Renal cortical epithelial cell (primary cell): Measurements from ENCODE around the gene TNFRSF13B. TPM values are rescaled to one million over a fixed set of nuclear protein-coding genes. Genes with fewer than 3 reads are reported as not detected.
"Not testable (repeated sequence)": the region's sequence is repeated elsewhere in the genome, so short reads cannot be mapped to it uniquely, and the experiment has no call there.

Experiments used
- DNase-seq: peaks from one replicate; pipeline ENCODE4 v3.0.0-alpha.2; 2011; ENCODE audit warnings: low read depth
- total RNA-seq: library from RNA; depleted of rRNA; stranded (reverse); fragments of >200 nt; gene quantifications from 2 replicates; pipeline ENCODE4 v1.2.3, GENCODE V29; 2014

Gene TNFRSF13B
- total RNA-seq: not detected in 2 replicates

- DNase-seq: no peak
These were observed at the start of gene TNFRSF13B for GRCh38 chr17:16971458-16972338. Gene TNFRSF13B, minus strand, starts transcription at chr17:16972118. Its CDS starts 43 bp downstream, at chr17:16972075.

GRCh38 chr17:17021194-17021863 is 49.4 kb upstream of the TNFRSF13B start:
- no peak for DNase-seq

GRCh38 chr17:17020821-17021193 is 48.9 kb upstream of the TNFRSF13B start:
- DNase-seq: no peak

GRCh38 chr17:17019891-17020456 is 48.1 kb upstream of the TNFRSF13B start:
- no peak for DNase-seq

- DNase-seq: no peak
These were observed 47.5 kb upstream of the TNFRSF13B start for GRCh38 chr17:17019430-17019762.

GRCh38 chr17:17018612-17019429 is 46.9 kb upstream of the TNFRSF13B start:
- no peak for DNase-seq

GRCh38 chr17:17018021-17018441 is 46.1 kb upstream of the TNFRSF13B start:
- DNase-seq: no peak

- DNase-seq: no peak
These were observed 45.6 kb upstream of the TNFRSF13B start for GRCh38 chr17:17017343-17018014.

- DNase-seq: peak; percentile 19
These were observed 44.6 kb upstream of the TNFRSF13B start for GRCh38 chr17:17016199-17017197.

GRCh38 chr17:17015230-17015629 is 43.3 kb upstream of the TNFRSF13B start:
- DNase-seq: no peak

- peak; percentile 37 for DNase-seq
These were observed 42.8 kb upstream of the TNFRSF13B start for GRCh38 chr17:17014748-17015124.

- not testable (repeated sequence) for DNase-seq
These were observed 42.2 kb upstream of the TNFRSF13B start for GRCh38 chr17:17013828-17014747.

GRCh38 chr17:17011043-17011907 is 39.4 kb upstream of the TNFRSF13B start:
- DNase-seq: peak; percentile 89

- not testable (repeated sequence) for DNase-seq
These were observed 38.7 kb upstream of the TNFRSF13B start for GRCh38 chr17:17010545-17011034.

GRCh38 chr17:17009972-17010371 is 38.1 kb upstream of the TNFRSF13B start:
- not testable (repeated sequence) for DNase-seq

GRCh38 chr17:17008621-17009397 is 36.9 kb upstream of the TNFRSF13B start:
- DNase-seq: not testable (repeated sequence)

- not testable (repeated sequence) for DNase-seq
These were observed 36.0 kb upstream of the TNFRSF13B start for GRCh38 chr17:17007891-17008290.
